Astrocyte of the spinal cord (primary cell): ENCODE results near the gene DNAJC28.

Experiments
- DNase-seq: peaks from one replicate; pipeline ENCODE4 v3.0.0; 2011; ENCODE audit warnings: low read depth, low spot score
- H3K4me3 ChIP-seq: 2 replicates; pipeline ENCODE4 v1.5.1; 2011; ENCODE audit warnings: low read depth, mild to moderate bottlenecking, low read length, moderate library complexity
- CTCF ChIP-seq: IDR thresholded peaks from 2 replicates; pipeline ENCODE4 v1.5.1; 2012; ENCODE audit warnings: low read depth, mild to moderate bottlenecking, low read length, inconsistent platforms
- in situ Hi-C: cut with HindIII; loops from 2 replicates; pipeline ENCODE4 v1.10.0; 2017; ENCODE audit warnings: low sequenced_read_pairs

Gene DNAJC28

GRCh38 chr21:33491373-33492102 lies at the start of gene DNAJC28:
Gene DNAJC28, minus strand, starts transcription at chr21:33491716. Its CDS starts 2,323 bp downstream, at chr21:33489393.
- H3K4me3 ChIP-seq: peak within 1 kb of the TSS; percentile 82
- in situ Hi-C loops: no loop called here
- no peak for TF ChIP-seq CTCF
- peak; percentile 95 for DNase-seq

- in situ Hi-C loops: no loop called here
- no peak for TF ChIP-seq CTCF
- DNase-seq: peak; percentile 29
- H3K4me3 ChIP-seq: peak overlapping the region; percentile 89
Measured at GRCh38 chr21:33541105-33541711, 49.7 kb upstream of the DNAJC28 start.

GRCh38 chr21:33540711-33541104 lies 49.2 kb upstream of the DNAJC28 start:
- H3K4me3 ChIP-seq: peak overlapping the region; percentile 89
- in situ Hi-C loops: no loop called here
- DNase-seq: no peak
- TF ChIP-seq CTCF: no peak

- no peak for DNase-seq
- H3K4me3 ChIP-seq: no peak overlapping the region
- no peak for TF ChIP-seq CTCF
- in situ Hi-C loops: no loop called here
Measured at GRCh38 chr21:33539616-33540015, 48.1 kb upstream of the DNAJC28 start.

- H3K4me3 ChIP-seq: no peak overlapping the region
- DNase-seq: no peak
- TF ChIP-seq CTCF: no peak
- in situ Hi-C loops: no loop called here
Measured at GRCh38 chr21:33537212-33537611, 45.7 kb upstream of the DNAJC28 start.

- TF ChIP-seq CTCF: no peak
- no peak for DNase-seq
- H3K4me3 ChIP-seq: no peak overlapping the region
- in situ Hi-C loops: no loop called here
Measured at GRCh38 chr21:33531007-33531406, 39.5 kb upstream of the DNAJC28 start.
